Measurements from ENCODE around the gene INPP5F.

The INPP5F gene

GRCh38 chr10:119821182-119821581 is 95.3 kb downstream of the INPP5F start:
- no peak overlapping the region for H3K27ac ChIP-seq (ENCODE audit: low read length)
- no peak overlapping the region for H3K9ac ChIP-seq (ENCODE audit: low read length in 2 of 2)
- H3K27me3 ChIP-seq (ENCODE audit: control insufficient read depth in 1 of 2, insufficient read depth in 2 of 2, low read length in 2 of 2), result no peaks in the 10 kb centered on the region
- peaks cover 9 to 10% of the 10 kb centered on the region in 2 donors for H3K36me3 ChIP-seq (ENCODE audit: control insufficient read depth in 2 of 2, insufficient read depth in 2 of 2, low read length in 2 of 2)
- no peak overlapping the region for H3K4me3 ChIP-seq (ENCODE audit: low read length in 2 of 2)
- H3K4me1 ChIP-seq (ENCODE audit: control insufficient read depth, insufficient read depth, low read length), result no peaks in the 10 kb centered on the region
- H3K9me3 ChIP-seq (ENCODE audit: control insufficient read depth in 2 of 2, low read length in 2 of 2), result no peaks in the 10 kb centered on the region

GRCh38 chr10:119824299-119824698 is 98.4 kb downstream of the INPP5F start:
- peaks cover 12 to 20% of the 10 kb centered on the region in 2 donors for H3K36me3 ChIP-seq (ENCODE audit: control insufficient read depth in 2 of 2, insufficient read depth in 2 of 2, low read length in 2 of 2)
- H3K4me3 ChIP-seq (ENCODE audit: low read length in 2 of 2), result no peak overlapping the region
- no peaks in the 10 kb centered on the region for H3K9me3 ChIP-seq (ENCODE audit: control insufficient read depth in 2 of 2, low read length in 2 of 2)
- H3K27me3 ChIP-seq (ENCODE audit: control insufficient read depth in 1 of 2, insufficient read depth in 2 of 2, low read length in 2 of 2), result no peaks in the 10 kb centered on the region
- no peaks in the 10 kb centered on the region for H3K4me1 ChIP-seq (ENCODE audit: control insufficient read depth, insufficient read depth, low read length)
- no peak overlapping the region for H3K27ac ChIP-seq (ENCODE audit: low read length)
- no peak overlapping the region for H3K9ac ChIP-seq (ENCODE audit: low read length in 2 of 2)

- Histone ChIP-seq H3K9me3 (ENCODE audit: control insufficient read depth in 2 of 2, low read length in 2 of 2) (no peaks in the 10 kb centered on the region), H3K9ac (ENCODE audit: low read length in 2 of 2) (no peak overlapping the region), H3K27me3 (ENCODE audit: control insufficient read depth in 1 of 2, insufficient read depth in 2 of 2, low read length in 2 of 2) (no peaks in the 10 kb centered on the region), H3K36me3 (ENCODE audit: control insufficient read depth in 2 of 2, insufficient read depth in 2 of 2, low read length in 2 of 2) (peaks cover 17 to 29% of the 10 kb centered on the region in 2 donors), H3K4me3 (ENCODE audit: low read length in 2 of 2) (no peak overlapping the region), H3K4me1 (ENCODE audit: control insufficient read depth, insufficient read depth, low read length) (no peaks in the 10 kb centered on the region), H3K27ac (ENCODE audit: low read length) (no peak overlapping the region)
Observed at GRCh38 chr10:119826771-119827170, 100.9 kb downstream of the INPP5F start.

- Histone ChIP-seq H3K27me3 (ENCODE audit: control insufficient read depth in 1 of 2, insufficient read depth in 2 of 2, low read length in 2 of 2) (no peaks in the 10 kb centered on the region), H3K27ac (ENCODE audit: low read length) (no peak overlapping the region), H3K9ac (ENCODE audit: low read length in 2 of 2) (no peak overlapping the region), H3K36me3 (ENCODE audit: control insufficient read depth in 2 of 2, insufficient read depth in 2 of 2, low read length in 2 of 2) (peaks cover 21 to 35% of the 10 kb centered on the region in 2 donors), H3K9me3 (ENCODE audit: control insufficient read depth in 2 of 2, low read length in 2 of 2) (no peaks in the 10 kb centered on the region), H3K4me1 (ENCODE audit: control insufficient read depth, insufficient read depth, low read length) (no peaks in the 10 kb centered on the region), H3K4me3 (ENCODE audit: low read length in 2 of 2) (no peak overlapping the region)
Observed at GRCh38 chr10:119827430-119827829, 101.6 kb downstream of the INPP5F start.

- Histone ChIP-seq H3K4me1 (ENCODE audit: control insufficient read depth, insufficient read depth, low read length) (no peaks in the 10 kb centered on the region), H3K27me3 (ENCODE audit: control insufficient read depth in 1 of 2, insufficient read depth in 2 of 2, low read length in 2 of 2) (no peaks in the 10 kb centered on the region), H3K9ac (ENCODE audit: low read length in 2 of 2) (no peak overlapping the region), H3K27ac (ENCODE audit: low read length) (no peak overlapping the region), H3K4me3 (ENCODE audit: low read length in 2 of 2) (no peak overlapping the region), H3K9me3 (ENCODE audit: control insufficient read depth in 2 of 2, low read length in 2 of 2) (no peaks in the 10 kb centered on the region), H3K36me3 (ENCODE audit: control insufficient read depth in 2 of 2, insufficient read depth in 2 of 2, low read length in 2 of 2) (peaks cover 21 to 30% of the 10 kb centered on the region in 2 donors)
Observed at GRCh38 chr10:119829429-119829828, 103.6 kb downstream of the INPP5F start.

- H3K4me1 ChIP-seq (ENCODE audit: control insufficient read depth, insufficient read depth, low read length), result no peaks in the 10 kb centered on the region
- H3K27me3 ChIP-seq (ENCODE audit: control insufficient read depth in 1 of 2, insufficient read depth in 2 of 2, low read length in 2 of 2), result no peaks in the 10 kb centered on the region
- H3K9ac ChIP-seq (ENCODE audit: low read length in 2 of 2), result no peak overlapping the region
- peaks cover 27 to 35% of the 10 kb centered on the region in 2 donors for H3K36me3 ChIP-seq (ENCODE audit: control insufficient read depth in 2 of 2, insufficient read depth in 2 of 2, low read length in 2 of 2)
- no peak overlapping the region for H3K27ac ChIP-seq (ENCODE audit: low read length)
- H3K4me3 ChIP-seq (ENCODE audit: low read length in 2 of 2), result no peak overlapping the region
- no peaks in the 10 kb centered on the region for H3K9me3 ChIP-seq (ENCODE audit: control insufficient read depth in 2 of 2, low read length in 2 of 2)
Observed at GRCh38 chr10:119830851-119831250, 105.0 kb downstream of the INPP5F start.

GRCh38 chr10:119831656-119832055 is 105.8 kb downstream of the INPP5F start:
- no peaks in the 10 kb centered on the region for H3K27me3 ChIP-seq (ENCODE audit: control insufficient read depth in 1 of 2, insufficient read depth in 2 of 2, low read length in 2 of 2)
- no peaks in the 10 kb centered on the region for H3K4me1 ChIP-seq (ENCODE audit: control insufficient read depth, insufficient read depth, low read length)
- H3K4me3 ChIP-seq (ENCODE audit: low read length in 2 of 2), result no peak overlapping the region
- no peak overlapping the region for H3K9ac ChIP-seq (ENCODE audit: low read length in 2 of 2)
- H3K27ac ChIP-seq (ENCODE audit: low read length), result no peak overlapping the region
- no peaks in the 10 kb centered on the region for H3K9me3 ChIP-seq (ENCODE audit: control insufficient read depth in 2 of 2, low read length in 2 of 2)
- peaks cover 27 to 39% of the 10 kb centered on the region in 2 donors for H3K36me3 ChIP-seq (ENCODE audit: control insufficient read depth in 2 of 2, insufficient read depth in 2 of 2, low read length in 2 of 2)

- no peak overlapping the region for H3K27ac ChIP-seq (ENCODE audit: low read length)
- no peak overlapping the region for H3K4me3 ChIP-seq (ENCODE audit: low read length in 2 of 2)
- no peaks in the 10 kb centered on the region for H3K27me3 ChIP-seq (ENCODE audit: control insufficient read depth in 1 of 2, insufficient read depth in 2 of 2, low read length in 2 of 2)
- H3K36me3 ChIP-seq (ENCODE audit: control insufficient read depth in 2 of 2, insufficient read depth in 2 of 2, low read length in 2 of 2), result peaks cover 25 to 37% of the 10 kb centered on the region in 2 donors
- H3K9ac ChIP-seq (ENCODE audit: low read length in 2 of 2), result no peak overlapping the region
- no peaks in the 10 kb centered on the region for H3K9me3 ChIP-seq (ENCODE audit: control insufficient read depth in 2 of 2, low read length in 2 of 2)
- no peaks in the 10 kb centered on the region for H3K4me1 ChIP-seq (ENCODE audit: control insufficient read depth, insufficient read depth, low read length)
Observed at GRCh38 chr10:119832951-119833350, 107.1 kb downstream of the INPP5F start.

GRCh38 chr10:119834188-119834587 is 108.3 kb downstream of the INPP5F start:
- Histone ChIP-seq H3K4me1 (ENCODE audit: control insufficient read depth, insufficient read depth, low read length) (no peaks in the 10 kb centered on the region), H3K9ac (ENCODE audit: low read length in 2 of 2) (no peak overlapping the region), H3K27me3 (ENCODE audit: control insufficient read depth in 1 of 2, insufficient read depth in 2 of 2, low read length in 2 of 2) (no peaks in the 10 kb centered on the region), H3K36me3 (ENCODE audit: control insufficient read depth in 2 of 2, insufficient read depth in 2 of 2, low read length in 2 of 2) (peaks cover 29 to 43% of the 10 kb centered on the region in 2 donors), H3K4me3 (ENCODE audit: low read length in 2 of 2) (no peak overlapping the region), H3K9me3 (ENCODE audit: control insufficient read depth in 2 of 2, low read length in 2 of 2) (no peaks in the 10 kb centered on the region), H3K27ac (ENCODE audit: low read length) (no peak overlapping the region)

GRCh38 chr10:119845656-119846055 is 119.8 kb downstream of the INPP5F start:
- H3K4me1 ChIP-seq (ENCODE audit: control insufficient read depth, insufficient read depth, low read length), result no peaks in the 10 kb centered on the region
- H3K27me3 ChIP-seq (ENCODE audit: control insufficient read depth in 1 of 2, insufficient read depth in 2 of 2, low read length in 2 of 2), result no peaks in the 10 kb centered on the region
- no peaks in the 10 kb centered on the region for H3K9me3 ChIP-seq (ENCODE audit: control insufficient read depth in 2 of 2, low read length in 2 of 2)
- H3K9ac ChIP-seq (ENCODE audit: low read length in 2 of 2), result no peak overlapping the region
- H3K36me3 ChIP-seq (ENCODE audit: control insufficient read depth in 2 of 2, insufficient read depth in 2 of 2, low read length in 2 of 2), result peaks cover 48 to 53% of the 10 kb centered on the region in 2 donors
- no peak overlapping the region for H3K4me3 ChIP-seq (ENCODE audit: low read length in 2 of 2)
- no peak overlapping the region for H3K27ac ChIP-seq (ENCODE audit: low read length)

- H3K4me1 ChIP-seq (ENCODE audit: control insufficient read depth, insufficient read depth, low read length), result no peaks in the 10 kb centered on the region
- no peaks in the 10 kb centered on the region for H3K9me3 ChIP-seq (ENCODE audit: control insufficient read depth in 2 of 2, low read length in 2 of 2)
- no peak overlapping the region for H3K27ac ChIP-seq (ENCODE audit: low read length)
- H3K36me3 ChIP-seq (ENCODE audit: control insufficient read depth in 2 of 2, insufficient read depth in 2 of 2, low read length in 2 of 2), result peaks cover 29 to 37% of the 10 kb centered on the region in 2 donors
- H3K4me3 ChIP-seq (ENCODE audit: low read length in 2 of 2), result no peak overlapping the region
- no peaks in the 10 kb centered on the region for H3K27me3 ChIP-seq (ENCODE audit: control insufficient read depth in 1 of 2, insufficient read depth in 2 of 2, low read length in 2 of 2)
- H3K9ac ChIP-seq (ENCODE audit: low read length in 2 of 2), result no peak overlapping the region
Observed at GRCh38 chr10:119849031-119849789, 123.4 kb downstream of the INPP5F start.

Measured in stomach smooth muscle (tissue), 2 donors.